HCT116 (cell line): Measurements from ENCODE around the gene PALM2AKAP2. TPM values are rescaled to one million over a fixed set of nuclear protein-coding genes. Genes with fewer than 3 reads are reported as not detected.

Experiments used
- ATAC-seq: fragments of 200-7000 bp; cut with Tn5 transposase; 2 replicates; pipeline ENCODE4 v1.9.1; 2020; ENCODE audit warnings: mild to moderate bottlenecking, moderate library complexity
- BruUV-seq: library from RNA; stranded (reverse); fragments of 400-500 nt; replicated peaks from 2 replicates; lab custom pipeline; 2021; lab: Mats Ljungman, UMichigan
- CTCF ChIA-PET: fragments of 300-600 bp; sonication (Branson Sonifier 250); formaldehyde crosslinking; loops from one replicate; lab custom pipeline; 2021; ENCODE audit warnings: antibody characterized with exemption; lab: Charles Lee
- POLR2A ChIA-PET: fragments of 300-600, 350-600 bp; sonication (Branson Sonifier 250); formaldehyde crosslinking; loops from one replicate; lab custom pipeline; 2021; ENCODE audit warnings: antibody characterized with exemption; lab: Charles Lee
- RAD21 ChIA-PET, 2 experiments: fragments of 300-600 bp; sonication (Branson Sonifier 250); formaldehyde crosslinking; loops; one replicate each; lab custom pipeline; 2023; ENCODE audit warnings: low total read pairs in 2 of 2; ENCODE audit not compliant: uncharacterized antibody in 2 of 2, unreplicated experiment in 2 of 2, low non-redundant PET in 1 of 2; lab: Charles Lee
- DNase-seq: peaks from one replicate; pipeline ENCODE4 v3.0.0-alpha.2; 2010; ENCODE audit warnings: low read depth, low spot score
- H2AFZ ChIP-seq: fragments of 200-600 bp; shearing (Covaris generic), sonication (generic); 2 replicates; pipeline ENCODE4 v1.6.1; 2017; ENCODE audit warnings: low read depth, mixed run types, mixed read lengths, antibody characterized with exemption, low read length; ENCODE audit not compliant: poor library complexity, severe bottlenecking
- H3K27ac ChIP-seq: 2 replicates; pipeline ENCODE4 v1.5.1; 2012; ENCODE audit warnings: low read depth, low read length
- H3K27me3 ChIP-seq: fragments of 200-600 bp; sonication (generic); 2 replicates; pipeline ENCODE4 v1.6.1; 2016; ENCODE audit warnings: mixed run types, low read length, mixed read lengths; ENCODE audit not compliant: insufficient read depth
- H3K36me3 ChIP-seq, 2 experiments: fragments of 200-500 bp in 1 of 2; fragments of 200-600 bp in 1 of 2; sonication (Bioruptor generic) in 1 of 2; sonication (generic) in 1 of 2; 2 replicates each; pipeline versions ENCODE4 v1.5.1 to v1.6.1; 2014 to 2016; ENCODE audit warnings: low read length in 2 of 2, inconsistent platforms in 1 of 2, mixed read lengths in 1 of 2, mixed run types in 1 of 2; ENCODE audit not compliant: insufficient read depth in 2 of 2, control insufficient read depth in 1 of 2
- H3K4me1 ChIP-seq, 2 experiments: fragments of 200-600 bp in 1 of 2; sonication (generic) in 1 of 2; 2 replicates each; pipeline versions ENCODE4 v1.5.1 to v1.6.1; 2012 to 2017; ENCODE audit warnings: low read length in 2 of 2, inconsistent platforms in 1 of 2, mild to moderate bottlenecking in 1 of 2, mixed read lengths in 1 of 2, mixed run types in 1 of 2, moderate library complexity in 1 of 2; ENCODE audit not compliant: insufficient read depth in 2 of 2, control insufficient read depth in 1 of 2
- H3K4me2 ChIP-seq: fragments of 200-600 bp; sonication (generic); 2 replicates; pipeline ENCODE4 v1.6.1; 2017; ENCODE audit warnings: mixed run types, low read length, mixed read lengths
- H3K4me3 ChIP-seq, 2 experiments: fragments of 200-600 bp in 1 of 2; sonication (generic) in 1 of 2; replicated peaks in 1 of 2; 2 replicates each; pipeline ENCODE4 v1.5.1; 2011 to 2016; ENCODE audit warnings: low read length in 2 of 2, control low read depth in 1 of 2, low read depth in 1 of 2, mild to moderate bottlenecking in 1 of 2, mixed read lengths in 1 of 2, mixed run types in 1 of 2
- H3K79me2 ChIP-seq: fragments of 200-600 bp; sonication (generic); 2 replicates; pipeline ENCODE4 v1.6.1; 2017; ENCODE audit warnings: mild to moderate bottlenecking, mixed run types, low read length, moderate library complexity, mixed read lengths; ENCODE audit not compliant: insufficient read depth
- H3K9ac ChIP-seq: fragments of 200-600 bp; sonication (generic); 2 replicates; pipeline ENCODE4 v1.6.1; 2016; ENCODE audit warnings: low read length, mixed read lengths
- H3K9me2 ChIP-seq: fragments of 200-600 bp; sonication (generic), shearing (Covaris generic); 2 replicates; pipeline ENCODE4 v1.6.1; 2017; ENCODE audit warnings: mixed run types, mild to moderate bottlenecking, moderate library complexity; ENCODE audit not compliant: insufficient read depth
- H3K9me3 ChIP-seq, 2 experiments: fragments of 200-500 bp in 1 of 2; fragments of 200-600 bp in 1 of 2; sonication (Bioruptor generic) in 1 of 2; sonication (generic) in 1 of 2; 2 replicates each; pipeline ENCODE4 v1.6.1; 2014 to 2017; ENCODE audit warnings: low read length in 2 of 2, mixed read lengths in 2 of 2, inconsistent platforms in 1 of 2, low read depth in 1 of 2, mild to moderate bottlenecking in 1 of 2, mixed run types in 1 of 2, moderate library complexity in 1 of 2; ENCODE audit not compliant: control insufficient read depth in 1 of 2, insufficient read depth in 1 of 2
- H4K20me1 ChIP-seq: fragments of 200-600 bp; sonication (generic), shearing (Covaris generic); 2 replicates; pipeline ENCODE4 v1.6.1; 2017; ENCODE audit warnings: mixed run types, mild to moderate bottlenecking, moderate library complexity; ENCODE audit not compliant: insufficient read depth
- CBX3 ChIP-seq: IDR thresholded peaks from 2 replicates; pipeline ENCODE4 v1.6.1; 2012; ENCODE audit warnings: low read depth
- CEBPB ChIP-seq: IDR thresholded peaks from 2 replicates; pipeline ENCODE4 v1.6.1; 2012; ENCODE audit warnings: low read depth
- ELF1 ChIP-seq: IDR thresholded peaks from 2 replicates; pipeline ENCODE4 v1.6.1; 2012; ENCODE audit warnings: low read depth, borderline replicate concordance
- EZH2 ChIP-seq: fragments of 200-600 bp; sonication (generic); IDR thresholded peaks from 2 replicates; pipeline ENCODE4 v1.6.1; 2017; ENCODE audit warnings: antibody characterized with exemption, mixed run types
- EZH2phosphoT487 ChIP-seq: fragments of 200-600 bp; IDR thresholded peaks from 2 replicates; pipeline ENCODE4 v1.6.1; 2018; ENCODE audit warnings: antibody characterized with exemption, borderline replicate concordance
- FOSL1 ChIP-seq: IDR thresholded peaks from 2 replicates; pipeline ENCODE4 v1.6.1; 2012; ENCODE audit warnings: low read depth
- JUND ChIP-seq: IDR thresholded peaks from 2 replicates; pipeline ENCODE4 v1.6.1; 2012
- POLR2A ChIP-seq: IDR thresholded peaks from 2 replicates; pipeline ENCODE4 v1.7.0; 2011; ENCODE audit warnings: borderline replicate concordance; ENCODE audit not compliant: insufficient read depth, insufficient read length; ENCODE audit errors: extremely low read depth
- SIN3A ChIP-seq: IDR thresholded peaks from 2 replicates; pipeline ENCODE4 v1.6.1; 2012; ENCODE audit warnings: low read depth
- SP1 ChIP-seq: IDR thresholded peaks from 2 replicates; pipeline ENCODE4 v1.6.1; 2012; ENCODE audit warnings: low read depth
- SRF ChIP-seq: IDR thresholded peaks from 2 replicates; pipeline ENCODE4 v1.6.1; 2012; ENCODE audit warnings: low read depth
- ZFX ChIP-seq: fragments of 450-650 bp; IDR thresholded peaks from 2 replicates; pipeline ENCODE4 v1.6.1; 2017
- ZNF274 ChIP-seq: fragments of 200-500 bp; sonication (Bioruptor generic); IDR thresholded peaks from 2 replicates; pipeline ENCODE4 v1.6.1; 2014; ENCODE audit warnings: mild to moderate bottlenecking, low read depth, low read length, inconsistent platforms
- intact Hi-C: fragments of 100-400 bp; cut with micrococcal nuclease; formaldehyde crosslinking; loops from 2 replicates; pipeline ENCODE4 v1.10.0; 2022
- total RNA-seq: library from RNA; stranded (reverse); gene quantifications from one replicate; pipeline ENCODE4 v1.2.1, GENCODE V29; 2021; ENCODE audit not compliant: unreplicated experiment
- TF ChIP-seq, protein P1 (sequence below): IDR thresholded peaks from 2 replicates; pipeline ENCODE4 v1.6.1; 2012
- TF ChIP-seq, protein P2 (sequence below): IDR thresholded peaks from 2 replicates; pipeline ENCODE4 v1.6.1; 2011; ENCODE audit warnings: mild to moderate bottlenecking, low read length, moderate library complexity; ENCODE audit not compliant: insufficient replicate concordance; ENCODE audit errors: extremely low read depth
- TF ChIP-seq, protein P3 (sequence below): IDR thresholded peaks from 2 replicates; pipeline ENCODE4 v1.6.1; 2012

PALM2AKAP2 gene
- total RNA-seq, 1 experiment from 2014 or later: 0.34 TPM

DNA sequence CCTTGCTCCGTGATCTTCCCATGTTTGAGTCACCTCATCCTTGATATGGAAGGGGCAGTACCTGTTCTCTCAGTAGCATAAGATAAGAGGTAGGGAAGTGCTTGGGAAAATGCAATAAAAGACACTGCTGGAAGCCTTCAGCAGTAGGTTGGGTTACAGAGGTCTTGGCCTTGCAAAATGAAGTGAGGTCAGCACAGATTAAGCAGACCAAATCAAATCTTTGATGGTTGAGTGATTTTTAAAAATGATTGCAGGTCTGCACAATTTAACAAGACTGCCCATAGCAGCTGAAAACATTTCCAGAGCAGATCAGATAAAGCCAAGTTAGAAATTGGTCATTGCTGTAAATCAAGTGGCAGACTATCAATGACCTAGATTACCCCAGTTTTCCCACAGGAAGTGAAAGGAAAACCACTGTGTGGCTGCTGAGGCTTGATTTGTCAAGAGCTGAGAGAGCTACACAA is 32.9 kb downstream of the PALM2AKAP2 start:
- no peak overlapping the region for H3K9ac ChIP-seq
- no peak overlapping the region for H3K27ac ChIP-seq
- RAD21 ChIA-PET: no interaction called here
- no peaks in the 10 kb centered on the region for H3K36me3 ChIP-seq
- no peak overlapping the region for H3K4me3 ChIP-seq
- ATAC-seq (no peak), DNase-seq (no peak)
- H3K4me1 ChIP-seq: peaks cover 0 to 28% of the 10 kb centered on the region in 2 experiments
- H4K20me1 ChIP-seq: no peaks in the 10 kb centered on the region
- H2AFZ ChIP-seq: no peak overlapping the region
- POLR2A ChIA-PET: no interaction called here
- H3K79me2 ChIP-seq: no peaks in the 10 kb centered on the region
- no peak for TF ChIP-seq JUND
- no TSS peak for BruUV-seq
- no peaks in the 10 kb centered on the region for H3K9me2 ChIP-seq
- CTCF ChIA-PET: no interaction called here
- H3K4me2 ChIP-seq: no peak overlapping the region
- H3K9me3 ChIP-seq: no peaks in the 10 kb centered on the region
- intact Hi-C loops: no loop called here
- H3K27me3 ChIP-seq: peaks cover 4% of the 10 kb centered on the region; the same call in 1 of the 2 replicates

DNA sequence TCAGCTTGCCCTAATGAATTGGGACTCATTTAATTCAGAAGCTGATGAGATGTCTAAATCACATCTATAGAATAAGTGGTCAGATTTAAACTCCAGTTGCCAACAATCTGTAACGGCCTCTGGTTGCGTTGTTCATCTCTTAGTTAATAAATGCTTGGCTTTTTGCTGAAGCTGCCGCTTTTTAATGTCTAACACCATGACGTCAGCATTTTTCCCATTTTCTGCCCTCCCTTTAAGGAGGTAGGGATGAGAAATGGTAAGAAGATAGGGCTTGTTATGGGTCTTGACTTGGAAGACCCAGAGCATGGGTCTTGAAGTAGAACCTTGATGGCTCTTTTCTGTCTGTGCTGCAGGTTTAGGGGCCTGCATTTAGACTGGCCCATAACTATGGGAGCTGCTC is 33.3 kb downstream of the PALM2AKAP2 start:
- CTCF ChIA-PET: no interaction called here
- Histone ChIP-seq H3K27me3 (peaks cover 4% of the 10 kb centered on the region; the same call in 1 of the 2 replicates), H4K20me1 (no peaks in the 10 kb centered on the region), H3K27ac (no peak overlapping the region), H2AFZ (no peak overlapping the region), H3K9me3 (no peaks in the 10 kb centered on the region), H3K4me3 (no peak overlapping the region), H3K36me3 (no peaks in the 10 kb centered on the region), H3K9ac (no peak overlapping the region), H3K4me1 (peaks cover 4 to 28% of the 10 kb centered on the region in 2 experiments), H3K79me2 (no peaks in the 10 kb centered on the region), H3K4me2 (no peak overlapping the region), H3K9me2 (no peaks in the 10 kb centered on the region)
- TF ChIP-seq FOSL1: no peak
- no peak for TF ChIP-seq EZH2phosphoT487
- TF ChIP-seq SIN3A: no peak
- no peak for TF ChIP-seq ZFX
- TF ChIP-seq, protein P1, sequence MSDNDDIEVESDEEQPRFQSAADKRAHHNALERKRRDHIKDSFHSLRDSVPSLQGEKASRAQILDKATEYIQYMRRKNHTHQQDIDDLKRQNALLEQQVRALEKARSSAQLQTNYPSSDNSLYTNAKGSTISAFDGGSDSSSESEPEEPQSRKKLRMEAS: no peak
- no peak for TF ChIP-seq CBX3
- no peak for TF ChIP-seq SRF
- no peak for TF ChIP-seq ZNF274
- TF ChIP-seq SP1: no peak
- TF ChIP-seq ELF1: no peak
- TF ChIP-seq, protein P2, sequence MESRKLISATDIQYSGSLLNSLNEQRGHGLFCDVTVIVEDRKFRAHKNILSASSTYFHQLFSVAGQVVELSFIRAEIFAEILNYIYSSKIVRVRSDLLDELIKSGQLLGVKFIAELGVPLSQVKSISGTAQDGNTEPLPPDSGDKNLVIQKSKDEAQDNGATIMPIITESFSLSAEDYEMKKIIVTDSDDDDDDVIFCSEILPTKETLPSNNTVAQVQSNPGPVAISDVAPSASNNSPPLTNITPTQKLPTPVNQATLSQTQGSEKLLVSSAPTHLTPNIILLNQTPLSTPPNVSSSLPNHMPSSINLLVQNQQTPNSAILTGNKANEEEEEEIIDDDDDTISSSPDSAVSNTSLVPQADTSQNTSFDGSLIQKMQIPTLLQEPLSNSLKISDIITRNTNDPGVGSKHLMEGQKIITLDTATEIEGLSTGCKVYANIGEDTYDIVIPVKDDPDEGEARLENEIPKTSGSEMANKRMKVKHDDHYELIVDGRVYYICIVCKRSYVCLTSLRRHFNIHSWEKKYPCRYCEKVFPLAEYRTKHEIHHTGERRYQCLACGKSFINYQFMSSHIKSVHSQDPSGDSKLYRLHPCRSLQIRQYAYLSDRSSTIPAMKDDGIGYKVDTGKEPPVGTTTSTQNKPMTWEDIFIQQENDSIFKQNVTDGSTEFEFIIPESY: no peak
- TF ChIP-seq, protein P3, sequence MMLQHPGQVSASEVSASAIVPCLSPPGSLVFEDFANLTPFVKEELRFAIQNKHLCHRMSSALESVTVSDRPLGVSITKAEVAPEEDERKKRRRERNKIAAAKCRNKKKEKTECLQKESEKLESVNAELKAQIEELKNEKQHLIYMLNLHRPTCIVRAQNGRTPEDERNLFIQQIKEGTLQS: no peak
- TF ChIP-seq CEBPB: no peak
- TF ChIP-seq EZH2: no peak
- no peak for TF ChIP-seq POLR2A
- POLR2A ChIA-PET: no interaction called here
- intact Hi-C loops: no loop called here
- RAD21 ChIA-PET: no interaction called here
- no TSS peak for BruUV-seq
- DNase-seq: no peak
- ATAC-seq: no peak
